HL-60/S4 treated with retinoic acid at 250 ng/mL for 4 days and 3 days (cell line): ENCODE measurements around the gene PAK1IP1.
"Not testable (repeated sequence)": the region's sequence is repeated elsewhere in the genome, so short reads cannot be mapped to it uniquely, and the experiment has no call there.

Experiments used
- in situ Hi-C: fragments of 300-500 bp; cut with MboI; formaldehyde crosslinking; loops from 2 replicates; pipeline ENCODE4 v1.7.0; 2022; ENCODE audit warnings: low sequenced_read_pairs

PAK1IP1 gene

GRCh38 chr6:10740061-10740460 lies 45.3 kb downstream of the PAK1IP1 start:
- in situ Hi-C loops, result no loop called here

GRCh38 chr6:10741643-10742042 lies 46.9 kb downstream of the PAK1IP1 start:
- in situ Hi-C loops, result not testable (repeated sequence)

GRCh38 chr6:10742251-10742650 lies 47.5 kb downstream of the PAK1IP1 start:
- in situ Hi-C loops, result no loop called here

GRCh38 chr6:10743515-10743914 lies 48.7 kb downstream of the PAK1IP1 start:
- in situ Hi-C loops, result no loop called here

GRCh38 chr6:10745116-10745515 lies 50.3 kb downstream of the PAK1IP1 start:
- in situ Hi-C loops, result no loop called here

GRCh38 chr6:10746915-10747250 lies 52.1 kb downstream of the PAK1IP1 start:
- in situ Hi-C loops, result no loop called here

GRCh38 chr6:10747251-10747972 lies 52.6 kb downstream of the PAK1IP1 start, which contains the start of gene TMEM14B:
Gene TMEM14B, plus strand, starts transcription at chr6:10747805. Its CDS starts 1,441 bp downstream, at chr6:10749246.
- in situ Hi-C loops, result no loop called here

- in situ Hi-C loops, result no loop called here
These were observed 55.0 kb downstream of the PAK1IP1 start for GRCh38 chr6:10749734-10750133.

- in situ Hi-C loops, result not testable (repeated sequence)
These were observed 55.8 kb downstream of the PAK1IP1 start for GRCh38 chr6:10750568-10750967.

- in situ Hi-C loops, result not testable (repeated sequence)
These were observed 57.0 kb downstream of the PAK1IP1 start for GRCh38 chr6:10751757-10752156.

GRCh38 chr6:10756085-10756484 lies 61.3 kb downstream of the PAK1IP1 start:
- in situ Hi-C loops, result no loop called here
